A172 (cell line): ENCODE data around the gene ERG. TPM values are rescaled to one million over a fixed set of nuclear protein-coding genes. Genes with fewer than 3 reads are reported as not detected.
A peak's percentile ranks its signal among the peaks of the same experiment; 100 is the strongest.

ENCODE experiments used
- DNase-seq: peaks from one replicate; pipeline ENCODE4 v3.0.0-alpha.2; 2015; ENCODE audit warnings: low spot score
- total RNA-seq: library from RNA; depleted of rRNA; stranded (reverse); fragments of >200 nt; shearing (Covaris generic); gene quantifications from 2 replicates; pipeline ENCODE4 v1.2.3, GENCODE V29; 2014

ERG gene
- total RNA-seq, 1 experiment from 2014 or later, result 0.05 TPM

DNA sequence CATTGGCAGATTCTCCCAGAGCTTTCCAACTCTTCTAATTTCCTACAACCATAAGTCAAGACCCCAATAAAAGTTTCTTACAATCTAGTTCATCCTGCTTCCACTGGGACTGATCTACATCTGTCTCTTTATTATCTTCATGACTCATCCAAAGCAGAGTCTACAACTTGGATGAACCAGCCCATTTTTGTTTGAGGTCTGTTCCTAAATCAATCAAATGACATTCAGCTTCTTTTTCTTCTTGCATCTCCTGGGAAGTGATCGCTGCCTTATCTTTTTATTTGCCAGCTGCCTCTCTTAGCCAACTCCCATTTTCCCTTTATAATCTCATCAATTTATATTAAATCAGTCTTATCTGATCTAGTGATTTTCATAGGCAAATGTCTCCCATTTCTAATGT lies 105.6 kb downstream of the ERG start:
- no peak for DNase-seq

DNA sequence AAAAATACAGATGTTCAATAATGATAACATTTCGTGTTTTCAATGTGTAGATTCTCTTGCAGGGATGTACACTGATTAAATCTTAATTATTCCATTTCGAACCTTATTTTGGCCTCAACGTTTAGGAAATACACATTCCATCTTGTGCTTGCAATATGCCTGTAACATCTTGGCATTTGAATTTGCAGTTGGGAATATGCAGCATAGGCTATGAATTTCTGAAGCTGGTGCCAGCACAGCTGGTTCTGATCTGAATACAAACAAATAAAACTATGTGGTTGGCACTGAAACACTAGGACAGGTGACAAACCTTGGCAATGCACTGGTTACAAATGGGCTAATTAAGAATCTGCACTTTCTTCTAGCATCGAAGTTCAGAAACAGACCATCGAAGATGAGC lies 108.4 kb downstream of the ERG start:
- no peak for DNase-seq

DNA sequence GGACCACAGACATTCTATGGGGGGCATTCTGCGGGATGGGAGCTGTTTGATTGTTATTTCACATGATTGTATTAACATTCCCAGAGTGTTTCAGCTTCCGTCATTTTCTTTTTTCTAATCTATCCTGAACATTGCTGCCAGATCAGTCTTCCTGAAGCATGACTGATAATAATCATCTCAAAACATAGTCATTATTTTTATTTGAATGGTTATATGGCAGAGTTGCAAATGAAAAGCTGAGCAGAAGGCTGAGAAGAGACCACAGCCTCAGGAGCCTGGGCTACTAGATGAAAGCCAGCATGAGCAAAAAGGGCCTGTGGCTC lies 109.0 kb downstream of the ERG start:
- DNase-seq, result no peak

DNA sequence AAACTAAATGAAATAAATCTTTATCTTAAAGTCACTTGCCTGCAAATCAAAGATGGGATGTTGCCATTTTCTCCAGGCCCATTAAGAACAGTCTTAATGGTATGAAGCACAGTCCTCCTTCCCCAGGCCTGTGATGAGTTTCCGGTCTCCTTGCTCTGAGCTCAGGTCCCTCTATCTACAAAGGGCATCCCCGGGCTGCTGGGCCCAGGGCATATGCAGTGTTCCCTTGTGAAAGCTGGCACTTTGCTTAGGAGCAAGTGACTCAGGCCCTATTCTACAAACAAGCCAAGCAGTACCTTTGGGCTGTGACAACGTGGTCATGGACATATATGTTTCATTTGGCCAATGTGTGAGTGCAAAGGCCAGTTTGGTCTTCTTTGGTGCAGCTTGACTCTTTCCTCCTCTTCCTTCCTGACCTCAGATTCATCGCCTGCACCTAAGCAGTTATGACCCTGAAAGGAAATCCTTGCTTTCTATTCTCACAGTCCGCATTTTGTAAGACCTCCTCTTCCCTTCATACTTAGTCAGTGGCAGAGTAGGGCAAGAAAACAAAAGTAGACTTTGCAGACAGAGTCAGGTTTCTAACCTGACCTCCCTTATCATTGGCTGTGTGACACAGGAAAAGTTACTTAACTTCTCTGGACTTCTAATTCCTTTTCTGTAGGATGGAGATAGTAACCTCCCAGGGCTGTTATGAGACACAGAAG lies 109.5 kb downstream of the ERG start:
- no peak for DNase-seq

GRCh38 chr21:38388203-38388602 lies 110.1 kb downstream of the ERG start:
- DNase-seq, result no peak

GRCh38 chr21:38386967-38387366 lies 111.3 kb downstream of the ERG start:
- peak; percentile 55 for DNase-seq

GRCh38 chr21:38385427-38386175 lies 112.7 kb downstream of the ERG start:
- no peak for DNase-seq

DNA sequence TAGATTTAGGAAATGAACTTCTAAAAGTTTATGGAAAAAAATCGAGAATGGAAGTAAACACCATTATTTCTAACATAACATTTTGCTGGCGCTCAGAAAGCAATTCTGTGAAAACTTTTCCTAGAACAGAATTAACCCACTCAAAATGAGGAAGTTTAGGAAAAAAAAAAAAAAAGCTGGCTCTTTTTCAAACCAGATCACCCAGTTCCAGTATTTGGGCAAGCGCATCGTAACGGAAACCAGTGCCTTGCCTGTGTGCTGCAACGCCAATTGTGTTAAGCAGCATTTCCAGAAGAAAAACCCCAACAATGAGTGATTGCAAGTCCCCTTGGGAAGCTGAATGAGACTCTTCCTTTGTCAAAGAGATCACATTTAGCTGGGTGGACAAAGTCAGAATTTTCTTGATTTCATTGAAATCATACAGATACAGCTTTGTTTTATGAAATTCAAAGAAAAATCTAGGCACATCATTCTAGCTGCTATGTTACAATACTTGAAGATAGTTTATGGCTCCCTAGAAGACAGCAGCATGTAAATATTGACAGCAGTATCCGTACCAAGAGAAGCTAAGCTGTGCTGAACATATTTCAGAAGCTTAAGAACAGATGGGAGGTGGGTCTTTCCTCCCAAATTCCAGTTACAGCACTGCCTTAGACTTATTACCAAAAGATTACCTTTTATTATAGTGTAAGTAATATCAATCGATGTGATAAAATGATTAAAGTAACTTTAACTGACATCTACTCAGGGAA lies 113.4 kb downstream of the ERG start:
- no peak for DNase-seq

DNA sequence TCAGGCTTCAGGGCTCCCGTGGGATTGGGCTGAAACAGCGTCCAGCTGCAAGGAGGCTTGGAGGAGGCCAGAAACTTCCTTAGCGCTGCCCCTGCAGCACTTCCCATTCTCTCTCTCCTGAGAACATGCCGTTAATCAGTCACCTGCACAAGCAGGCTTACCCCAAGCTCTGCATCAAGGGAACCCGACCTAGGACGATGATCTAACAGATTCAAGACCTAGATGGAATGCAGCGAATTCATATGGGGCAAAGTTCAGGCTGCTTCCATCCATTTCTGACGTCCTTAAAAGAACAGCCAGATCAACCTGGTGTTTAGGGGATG lies 114.1 kb downstream of the ERG start:
- DNase-seq, result no peak

DNA sequence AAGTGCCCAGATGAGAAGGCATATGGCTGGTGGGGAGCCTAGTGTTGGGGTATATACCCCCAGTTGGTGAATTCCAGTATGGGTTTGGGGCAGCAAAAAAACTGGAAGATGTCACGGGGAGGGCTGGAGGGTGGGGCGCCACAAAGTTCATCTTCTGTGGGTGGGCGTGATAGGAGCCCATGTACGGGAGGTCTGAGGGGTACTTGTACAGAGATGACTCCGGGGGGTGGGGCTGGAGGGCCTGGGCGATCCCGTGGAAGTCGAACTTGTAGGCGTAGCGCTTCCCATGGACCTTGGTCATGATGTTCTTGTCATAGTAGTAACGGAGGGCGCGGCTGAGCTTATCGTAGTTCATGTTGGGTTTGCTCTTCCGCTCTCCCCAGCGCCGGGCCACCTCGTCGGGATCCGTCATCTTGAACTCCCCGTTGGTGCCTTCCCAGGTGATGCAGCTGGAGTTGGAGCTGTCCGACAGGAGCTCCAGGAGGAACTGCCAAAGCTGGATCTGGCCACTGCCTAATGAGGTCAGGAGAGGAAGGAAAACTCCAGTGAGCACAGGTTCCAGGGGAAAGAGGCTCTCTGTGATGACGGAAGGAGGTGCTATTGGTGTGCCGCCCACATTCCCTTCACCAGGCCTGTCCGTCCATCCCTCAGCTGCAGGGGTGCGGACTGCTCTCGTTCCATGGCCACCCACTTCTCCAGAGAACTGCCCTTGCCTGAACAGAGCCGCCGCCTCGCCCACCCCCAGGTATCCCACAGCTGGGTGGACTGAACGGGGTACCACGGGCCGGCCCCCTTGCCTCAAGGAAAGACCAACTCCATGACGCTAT lies 114.7 kb downstream of the ERG start:
- DNase-seq, result no peak

GRCh38 chr21:38380481-38381137 lies 117.7 kb downstream of the ERG start:
- DNase-seq, result no peak

- no peak for DNase-seq
Measured at GRCh38 chr21:38379147-38379546, 119.1 kb downstream of the ERG start.

DNA sequence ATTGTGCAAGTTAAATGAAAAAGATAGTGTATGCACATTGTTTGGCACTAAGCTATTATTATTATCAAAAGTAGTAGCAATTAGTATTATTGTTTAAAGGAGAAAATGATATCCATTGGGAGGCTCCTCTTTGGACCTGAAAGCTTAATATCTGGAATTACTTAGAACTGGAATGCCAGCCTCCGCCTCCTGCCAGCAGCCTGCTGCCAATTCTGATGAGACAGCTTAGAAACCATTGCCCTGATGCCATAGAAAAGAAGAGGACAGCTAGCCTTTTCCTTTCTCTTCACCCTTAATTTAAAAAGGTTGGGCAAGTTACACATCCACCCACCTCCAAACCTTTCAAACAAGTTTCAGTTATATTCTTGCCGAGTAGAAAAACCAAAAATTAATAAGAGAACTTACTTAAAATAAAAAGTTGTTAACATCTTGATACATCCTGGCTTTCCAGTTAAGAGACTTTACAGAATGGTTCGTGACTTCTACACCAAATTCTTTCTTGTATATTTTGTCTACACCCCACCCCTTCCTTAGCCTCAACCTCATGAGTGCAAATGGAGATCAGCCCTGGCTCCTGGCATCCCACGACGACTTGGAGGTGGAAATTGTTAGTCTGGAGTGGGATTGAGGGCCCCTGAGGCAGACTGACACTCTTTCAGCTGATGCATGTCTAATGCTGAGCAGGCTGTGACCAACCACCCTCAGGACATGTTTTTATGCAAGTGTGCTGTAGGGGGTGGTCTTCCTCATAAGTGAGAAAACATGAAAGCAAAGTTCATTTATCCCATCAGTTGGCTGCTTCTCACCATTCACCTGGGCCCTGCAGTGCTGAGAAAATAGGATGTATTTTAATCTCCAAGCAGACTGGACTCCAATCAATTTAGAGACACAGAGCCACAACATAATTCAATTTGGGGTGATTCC lies 120.8 kb downstream of the ERG start:
- DNase-seq, result no peak

- no peak for DNase-seq
Measured at GRCh38 chr21:38376693-38377092, 121.6 kb downstream of the ERG start.

DNA sequence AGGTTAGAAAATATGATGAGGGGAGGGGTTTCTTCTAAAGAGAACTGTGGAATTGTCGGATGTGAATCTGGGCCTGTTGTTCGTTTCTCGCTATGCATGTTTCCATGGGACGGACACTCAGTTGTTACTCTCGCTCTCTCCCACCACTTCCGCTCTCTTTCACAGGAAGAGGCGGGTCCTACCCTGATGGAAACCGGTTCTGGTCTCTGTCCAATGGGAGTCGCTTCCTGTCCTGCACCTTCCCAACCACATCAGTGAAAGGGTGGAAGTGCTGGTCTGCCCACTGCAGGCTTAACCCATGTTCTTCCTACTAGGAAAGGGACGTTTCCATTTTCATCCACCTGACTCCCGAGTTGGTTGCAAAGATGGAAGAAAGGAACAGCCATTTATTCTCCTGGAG lies 122.0 kb downstream of the ERG start:
- no peak for DNase-seq

DNA sequence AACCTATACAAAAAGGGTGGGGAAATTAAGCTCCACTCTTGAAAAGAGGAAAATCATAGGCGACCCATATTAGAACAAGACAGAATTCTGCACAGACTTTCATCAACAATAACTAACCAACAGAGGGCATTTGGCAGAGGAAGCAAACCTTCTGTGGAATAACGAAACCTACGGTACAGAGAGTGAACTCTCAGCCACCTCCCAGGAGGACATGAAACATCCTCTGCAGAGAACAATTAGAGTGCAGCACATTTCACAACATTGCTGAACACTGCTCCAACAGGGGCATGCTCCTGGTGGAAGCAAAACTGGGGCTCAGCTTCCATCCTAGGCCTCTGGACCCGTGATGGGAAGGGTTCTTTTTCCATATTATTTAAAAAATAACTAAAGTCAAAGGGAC lies 130.6 kb downstream of the ERG start:
- DNase-seq, result no peak

- no peak for DNase-seq
Measured at GRCh38 chr21:38365521-38365920, 132.8 kb downstream of the ERG start.

DNA sequence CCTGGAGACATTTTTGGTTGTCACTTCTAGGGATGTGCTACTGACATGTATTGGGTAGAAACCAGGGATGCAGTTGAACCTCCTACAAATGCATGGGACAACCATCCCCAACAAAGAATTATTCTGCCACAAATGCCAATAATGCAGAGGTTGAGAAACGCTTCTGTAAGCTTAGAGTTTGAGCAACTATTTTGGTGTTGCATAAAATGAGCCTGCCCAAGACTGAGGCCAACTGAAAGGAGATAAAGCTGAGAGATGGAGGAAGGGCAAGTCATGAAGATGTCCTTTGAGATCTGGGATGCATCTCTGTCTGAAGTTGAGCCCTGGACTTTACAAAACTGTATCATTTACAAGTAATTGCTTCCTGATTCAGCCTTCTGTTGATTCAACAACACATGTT lies 134.6 kb downstream of the ERG start:
- no peak for DNase-seq

DNA sequence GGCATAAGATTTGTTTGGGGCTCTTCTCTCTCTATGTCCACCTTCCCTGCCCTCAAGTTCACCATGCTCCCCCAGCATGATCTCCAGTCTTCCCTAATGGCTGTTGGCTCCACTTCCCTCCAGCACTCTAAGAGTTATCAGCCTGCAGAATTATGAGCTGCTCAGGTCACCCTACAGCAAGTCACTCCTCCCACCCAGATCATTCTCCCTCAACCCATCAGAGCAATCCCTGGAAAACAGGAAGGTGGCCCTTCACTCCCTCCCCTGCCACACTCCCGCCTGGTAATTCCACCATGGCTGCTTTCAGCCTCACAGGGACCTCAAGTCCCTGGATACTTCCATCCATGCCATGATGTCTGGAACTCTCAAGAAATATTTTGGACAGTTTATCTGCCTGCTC lies 137.0 kb downstream of the ERG start:
- DNase-seq, result no peak

GRCh38 chr21:38359835-38360234 lies 138.4 kb downstream of the ERG start:
- DNase-seq, result no peak

- DNase-seq, result no peak
Measured at GRCh38 chr21:38359090-38359489, 139.2 kb downstream of the ERG start.
